ENCODE measurements around the gene RMDN2.
A peak's percentile ranks its signal among the peaks of the same experiment; 100 is the strongest.
"Not testable (repeated sequence)": the region's sequence is repeated elsewhere in the genome, so short reads cannot be mapped to it uniquely, and the experiment has no call there.

Gene RMDN2

GRCh38 chr2:37897511-37897910 lies 27.6 kb upstream of the RMDN2 start:
- DNase-seq (ENCODE audit: low spot score), result no peak

- no peak for DNase-seq (ENCODE audit: low spot score)
Observed at GRCh38 chr2:37898448-37898847, 26.6 kb upstream of the RMDN2 start.

DNA sequence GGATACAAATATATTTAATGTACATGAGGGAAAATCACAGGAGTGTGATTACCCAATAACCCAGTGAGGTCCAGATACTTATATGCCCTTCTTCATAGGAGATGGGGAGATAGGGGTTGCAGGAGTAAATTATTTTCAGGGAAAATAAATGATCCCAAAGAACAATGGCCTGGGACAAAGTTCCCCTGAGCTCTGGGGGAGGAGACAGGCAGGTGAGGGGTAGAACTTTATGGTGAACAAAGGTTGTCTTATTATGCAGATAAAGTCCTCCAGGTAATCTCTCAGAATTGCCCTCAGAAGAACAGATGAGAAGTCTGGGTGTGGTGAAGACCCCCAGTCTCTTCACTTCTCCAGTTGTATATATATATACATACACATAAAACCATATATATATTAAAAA lies 22.1 kb upstream of the RMDN2 start:
- no peak for DNase-seq (ENCODE audit: low spot score)

- DNase-seq (ENCODE audit: low spot score), result no peak
Observed at GRCh38 chr2:37904425-37904824, 20.7 kb upstream of the RMDN2 start.

- no peak for DNase-seq (ENCODE audit: low spot score)
Observed at GRCh38 chr2:37904993-37905392, 20.1 kb upstream of the RMDN2 start.

GRCh38 chr2:37906131-37906530 lies 19.0 kb upstream of the RMDN2 start:
- DNase-seq (ENCODE audit: low spot score), result no peak

DNA sequence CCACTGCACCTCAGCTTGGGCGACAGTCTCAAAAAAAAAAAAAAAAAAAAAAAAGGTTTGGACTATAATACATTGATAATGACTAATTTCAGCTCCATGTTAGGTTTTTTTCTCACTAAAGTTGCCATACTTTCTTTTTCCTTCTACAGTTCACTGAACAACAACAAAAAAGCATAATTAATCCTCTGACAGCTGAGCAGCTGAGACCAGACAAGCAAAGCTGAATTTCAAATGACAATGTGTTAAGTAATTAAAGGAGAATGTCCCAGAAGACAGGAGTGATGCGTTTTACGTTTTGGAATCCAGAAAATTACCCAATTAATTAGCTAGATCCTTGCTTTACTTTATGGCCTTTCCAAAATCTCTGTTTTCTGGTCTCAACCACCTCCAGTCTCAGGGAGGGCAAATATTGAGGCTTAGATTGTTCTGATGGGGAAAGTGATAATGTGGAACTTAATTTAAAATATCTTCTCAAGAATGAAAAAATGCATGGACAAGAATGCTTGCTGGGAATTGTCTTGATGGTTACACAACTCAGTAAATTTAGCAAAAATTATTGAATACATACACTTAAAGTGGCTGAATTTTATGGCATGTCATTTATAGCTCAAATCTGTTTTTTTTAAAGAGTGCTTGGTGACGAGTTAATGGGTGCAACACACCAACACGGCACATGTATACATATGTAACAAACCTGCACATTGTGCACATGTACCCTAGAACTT lies 17.4 kb upstream of the RMDN2 start:
- DNase-seq (ENCODE audit: low spot score), result no peak

DNA sequence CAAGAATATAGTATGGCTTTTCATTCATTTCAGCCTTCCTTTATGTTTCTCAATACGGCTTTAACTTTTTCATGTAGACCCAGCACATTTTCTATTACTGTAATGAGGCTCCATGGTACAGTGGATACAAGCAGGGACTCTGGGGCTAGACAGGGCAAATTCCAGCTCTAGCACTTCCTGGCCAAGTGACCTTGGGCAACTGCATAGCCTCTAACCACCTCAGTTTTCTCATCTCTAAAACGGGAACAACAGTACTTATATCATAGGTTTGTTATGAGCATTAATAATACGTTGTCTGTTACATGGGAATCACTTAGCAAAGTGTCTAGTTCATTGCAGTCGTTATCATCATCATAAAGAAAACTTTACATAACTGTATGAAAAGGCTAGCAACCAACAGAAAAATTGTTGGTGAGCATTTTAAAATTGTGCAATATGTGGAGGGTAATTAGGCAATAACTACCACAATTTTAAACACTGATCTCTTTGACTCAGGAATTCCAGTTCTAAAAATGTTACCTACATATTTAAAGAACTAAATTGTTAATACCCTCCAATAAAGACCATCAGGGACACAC lies 13.7 kb upstream of the RMDN2 start:
- DNase-seq (ENCODE audit: low spot score), result no peak

- no peak for DNase-seq (ENCODE audit: low spot score)
Observed at GRCh38 chr2:37912056-37912455, 13.0 kb upstream of the RMDN2 start.

DNA sequence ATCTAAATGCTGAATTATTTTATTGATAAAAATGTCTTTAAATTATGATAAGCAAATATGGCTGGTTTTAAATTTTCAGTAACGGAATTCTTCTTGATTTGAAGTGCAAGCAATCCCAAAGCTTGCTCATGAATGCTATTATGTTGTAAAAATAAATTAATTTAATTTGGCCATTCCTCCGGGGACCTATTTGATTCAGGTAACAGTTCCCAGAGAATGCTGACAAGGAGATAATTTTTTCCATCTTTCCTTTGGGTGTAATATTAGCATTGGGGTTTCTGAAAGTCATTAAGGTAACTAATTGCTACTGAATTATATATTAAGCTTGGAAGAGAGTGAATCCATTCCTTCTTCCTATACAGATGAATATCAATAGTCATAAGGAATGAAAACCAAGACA lies 12.5 kb upstream of the RMDN2 start:
- DNase-seq (ENCODE audit: low spot score), result no peak

GRCh38 chr2:37914340-37914739 lies 10.7 kb upstream of the RMDN2 start:
- DNase-seq (ENCODE audit: low spot score), result no peak

- no peak for DNase-seq (ENCODE audit: low spot score)
Observed at GRCh38 chr2:37915773-37916172, 9.3 kb upstream of the RMDN2 start.

DNA sequence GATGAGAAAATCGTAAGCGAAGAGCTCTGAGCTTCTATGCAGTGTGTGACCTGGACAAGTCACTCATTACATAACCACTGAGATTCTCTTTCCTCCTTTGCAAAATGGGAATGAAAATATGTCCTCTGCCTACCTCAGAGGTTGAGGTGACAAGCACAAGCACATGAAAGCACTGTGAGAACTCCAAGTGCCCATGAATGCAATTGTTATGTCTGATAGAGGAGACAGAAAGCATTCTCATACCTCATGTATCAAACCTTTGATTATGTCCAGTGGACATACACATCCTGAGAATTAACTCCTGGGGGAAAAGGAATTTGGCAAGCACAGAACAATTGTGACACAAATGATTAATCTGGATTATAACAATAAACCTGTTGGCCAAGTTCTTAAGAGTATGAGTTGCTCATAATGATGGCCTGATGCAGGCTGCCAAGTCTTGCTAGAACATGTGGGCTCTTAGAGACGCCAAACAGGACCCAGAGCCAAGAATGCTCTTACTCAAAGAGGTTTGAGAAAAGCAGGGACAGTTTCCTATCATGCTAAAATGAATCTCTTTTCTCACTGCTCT lies 8.5 kb upstream of the RMDN2 start:
- DNase-seq (ENCODE audit: low spot score), result no peak

GRCh38 chr2:37917281-37918228 lies 7.5 kb upstream of the RMDN2 start:
- DNase-seq (ENCODE audit: low spot score), result no peak

DNA sequence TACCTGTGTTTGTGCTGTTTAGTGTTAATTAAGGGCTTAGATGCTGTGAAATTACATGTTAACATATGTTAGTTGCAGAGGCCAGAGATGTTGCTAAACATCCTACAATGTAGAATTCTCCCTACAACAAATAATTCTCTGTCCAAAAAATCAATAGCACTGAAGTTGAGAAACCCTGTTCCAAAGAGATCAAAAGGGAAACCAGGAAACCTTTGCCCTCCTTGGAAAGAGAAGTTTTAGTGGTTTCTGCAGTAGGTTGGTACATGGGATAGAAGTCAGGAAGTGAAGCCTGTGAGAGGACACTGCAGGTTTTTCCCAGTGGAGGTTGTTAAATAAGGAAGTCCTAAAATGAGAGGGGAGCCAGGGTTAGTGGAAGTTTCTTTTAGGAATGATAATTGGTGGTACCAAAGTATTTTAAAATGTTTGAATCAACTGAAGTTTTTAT lies 6.3 kb upstream of the RMDN2 start:
- DNase-seq (ENCODE audit: low spot score), result peak; percentile 35

DNA sequence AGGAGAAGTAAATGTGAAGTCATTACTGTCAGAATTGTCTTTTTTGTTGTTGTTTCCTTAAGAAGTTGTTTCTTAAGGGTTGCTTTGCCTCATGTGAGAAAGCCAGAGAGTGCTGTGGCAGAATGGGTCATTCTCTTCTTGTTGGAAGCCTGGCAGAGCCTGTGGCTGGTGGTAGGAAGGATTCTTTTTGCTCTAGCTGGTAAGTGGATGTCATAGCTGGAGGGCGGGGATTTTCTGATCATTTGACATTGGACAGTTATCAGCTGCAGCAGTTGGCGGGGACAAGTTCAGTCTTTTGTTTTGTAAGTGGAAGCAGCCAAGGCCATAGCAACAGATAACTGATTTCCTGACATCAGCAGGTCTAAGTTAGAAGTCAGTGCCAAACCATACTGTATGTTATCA lies 5.5 kb upstream of the RMDN2 start:
- DNase-seq (ENCODE audit: low spot score), result no peak

GRCh38 chr2:37920570-37920969 lies 4.5 kb upstream of the RMDN2 start:
- DNase-seq (ENCODE audit: low spot score), result no peak

DNA sequence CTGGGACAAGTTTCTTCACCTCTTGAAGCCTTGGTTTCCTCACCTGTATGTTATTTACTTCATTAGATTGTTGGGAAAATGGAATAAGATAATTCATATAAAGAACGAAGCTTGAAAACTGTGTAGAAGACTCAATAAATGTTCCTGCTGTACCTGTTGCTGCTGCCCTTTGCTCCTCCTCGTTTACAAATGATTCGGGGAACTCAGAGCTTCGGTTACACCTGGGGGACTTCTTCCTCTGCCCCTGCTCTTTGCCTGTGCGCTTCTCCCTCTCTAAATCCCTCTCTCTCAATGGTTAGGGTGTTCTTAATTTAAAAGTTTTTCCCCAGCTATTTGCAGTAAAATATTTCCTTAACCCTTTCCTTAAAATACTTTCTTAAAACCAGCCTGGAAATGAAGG lies 3.3 kb upstream of the RMDN2 start:
- DNase-seq (ENCODE audit: low spot score), result no peak

DNA sequence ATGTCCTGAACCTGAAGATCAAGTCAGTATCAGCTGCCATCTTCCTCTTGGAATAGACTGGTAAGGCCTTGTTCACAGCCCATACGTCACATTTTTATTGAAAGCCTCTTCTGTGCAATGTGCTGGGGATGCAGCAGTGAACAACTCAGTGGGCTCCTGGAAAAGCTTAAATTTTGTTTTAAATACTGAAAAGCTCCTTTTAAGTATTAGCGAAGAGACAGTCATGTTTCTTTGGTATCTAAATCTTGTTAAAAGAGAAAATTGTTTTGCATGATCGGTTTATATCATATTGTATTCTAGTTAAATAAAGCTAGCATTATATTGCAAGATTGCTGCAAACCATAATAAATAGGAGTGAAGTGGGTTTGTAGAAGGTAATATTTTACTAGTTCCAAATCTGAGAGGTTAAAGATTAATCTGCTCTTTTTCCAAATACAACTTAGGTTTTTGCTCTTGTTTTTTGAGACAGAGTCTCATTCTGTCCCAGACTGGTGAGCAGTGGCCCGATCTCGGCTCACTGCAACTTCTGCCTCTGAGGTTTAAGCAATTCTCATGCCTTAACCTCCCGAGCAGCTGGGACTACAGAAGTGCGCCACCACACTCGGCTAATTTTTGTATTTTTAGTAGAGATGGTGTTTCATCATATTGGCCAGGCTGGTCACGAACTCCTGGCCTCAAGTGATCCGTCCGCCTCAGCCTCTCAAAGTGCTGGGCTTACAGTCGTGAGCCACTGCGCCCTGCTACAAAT lies 1.6 kb upstream of the RMDN2 start:
- DNase-seq (ENCODE audit: low spot score), result no peak

- no peak for DNase-seq (ENCODE audit: low spot score)
Observed at GRCh38 chr2:37926635-37927034, 1.5 kb downstream of the RMDN2 start.

DNA sequence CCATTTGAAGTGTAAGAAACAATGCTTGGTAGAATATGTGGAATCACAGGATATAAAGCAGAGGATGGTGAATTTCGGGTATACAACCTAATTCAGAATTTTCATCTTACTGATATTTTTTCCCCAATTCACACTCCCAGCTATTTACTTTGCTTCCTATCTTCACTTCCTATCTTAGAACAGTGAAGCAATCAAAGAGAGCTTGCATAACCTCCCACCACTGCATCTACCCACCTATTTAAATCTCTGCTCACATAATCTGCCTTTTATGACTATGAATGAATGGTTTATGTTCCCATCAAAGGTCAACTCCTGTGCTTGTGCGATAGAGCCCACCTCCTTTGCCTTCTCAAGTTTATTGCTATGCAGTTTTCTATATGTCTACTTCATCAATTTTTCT lies 3.3 kb downstream of the RMDN2 start:
- DNase-seq (ENCODE audit: low spot score), result peak; percentile 31

DNA sequence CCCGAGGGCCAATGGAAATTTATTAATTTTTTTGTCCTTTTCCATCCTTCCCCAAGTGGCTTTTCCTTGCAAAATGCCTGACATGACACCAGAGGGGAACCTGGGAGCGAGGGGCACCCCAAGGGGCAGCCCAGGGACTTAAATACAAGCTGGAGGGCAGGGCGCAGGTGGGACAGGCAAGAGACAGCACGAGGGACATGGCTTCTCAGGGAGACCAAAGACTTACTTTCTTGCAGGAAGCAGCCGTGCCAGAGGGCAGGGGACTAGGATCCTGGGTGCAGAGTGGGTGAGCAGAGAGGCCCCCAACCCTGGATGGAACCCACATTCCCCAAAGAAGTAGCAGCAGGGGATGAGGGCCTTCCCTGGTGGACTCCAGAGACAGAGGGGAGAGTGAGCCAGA lies 5.3 kb downstream of the RMDN2 start:
- DNase-seq (ENCODE audit: low spot score), result not testable (repeated sequence)
